ENCODE data around the gene JUN. TPM values are rescaled to one million over a fixed set of nuclear protein-coding genes. Genes with fewer than 3 reads are reported as not detected.

The JUN gene
- polyA plus RNA-seq, 1 of the 3 experiments (the other 2 are of a cell fraction), result 66.5 TPM

DNA sequence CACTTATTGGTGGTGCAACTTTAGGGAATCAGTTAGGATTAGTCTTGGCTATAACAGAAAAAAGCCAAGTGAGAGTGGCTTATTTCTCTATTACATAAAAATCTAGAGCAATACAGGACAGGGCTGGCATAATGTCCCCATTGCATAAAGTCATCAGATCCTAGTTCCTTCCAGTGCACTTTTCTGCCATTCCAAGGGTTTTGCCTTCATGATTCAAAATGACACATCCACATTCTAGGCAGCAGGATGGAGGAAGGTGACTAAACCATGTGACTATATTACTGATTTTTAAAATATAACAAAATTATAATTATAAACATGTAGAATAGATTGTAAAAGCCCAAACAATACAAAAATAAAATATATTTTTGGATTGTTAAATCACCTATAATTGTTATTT lies 18.8 kb downstream of the JUN start:
- H3K4me1 ChIP-seq (ENCODE audit: control insufficient read depth in 1 of 2, insufficient read depth in 2 of 2, low read depth in 1 of 2, low read length in 1 of 2), result peaks cover 0 to 41% of the 10 kb centered on the region in 2 experiments
- no peak for DNase-seq
- no peaks in the 10 kb centered on the region for H3K36me3 ChIP-seq (replicated peaks in 1 of 2; ENCODE audit: control insufficient read depth in 1 of 2, insufficient read depth in 2 of 2, low read length in 1 of 2)
- H3K4me2 ChIP-seq, result peak overlapping the region; percentile 70
- H2AFZ ChIP-seq (ENCODE audit: low read depth), result no peak overlapping the region; the same call in 1 of the 2 replicates
- H4K20me1 ChIP-seq (ENCODE audit: insufficient read depth), result no peaks in the 10 kb centered on the region
- no peaks in the 10 kb centered on the region for H3K9me2 ChIP-seq
- H3K9me3 ChIP-seq, result no peaks in the 10 kb centered on the region
- H3K9ac ChIP-seq, result peak overlapping the region; percentile 86
- peak overlapping the region; percentile 68 to 99; a peak in 3 of 4 replicates for H3K27ac ChIP-seq (ENCODE audit: low read depth in 2 of 2, low read length in 1 of 2)
- POLR2A ChIA-PET, result no interaction called here
- no peaks in the 10 kb centered on the region for H3K79me2 ChIP-seq (ENCODE audit: insufficient read depth)
- H3F3A ChIP-seq (replicated peaks; ENCODE audit: insufficient read depth), result peaks cover 52% of the 10 kb centered on the region
- H3K4me3 ChIP-seq (ENCODE audit: low read depth in 2 of 2, low read length in 1 of 2), result no peak overlapping the region
- H3K27me3 ChIP-seq (ENCODE audit: insufficient read depth), result no peaks in the 10 kb centered on the region
- CTCF ChIA-PET, result no interaction called here
- TF ChIP-seq POLR2AphosphoS5 (IDR thresholded peaks at IDR 0.05; ENCODE audit: low read depth, low read length) (no peak), TCF12 (IDR thresholded peaks at IDR 0.05) (no peak), MAX (IDR thresholded peaks at IDR 0.05; ENCODE audit: low read depth) (0 out of 2 replicates have a peak, but pooled peaks have one; percentile 17), GATA2 (CRISPR knock-in tag; IDR thresholded peaks at IDR 0.05) (no peak), TAF1 (IDR thresholded peaks at IDR 0.05; ENCODE audit: borderline replicate concordance, low read depth, low read length) (no peak), FOSL2 (IDR thresholded peaks at IDR 0.05; ENCODE audit: borderline replicate concordance, low read depth) (peak; percentile 8; the same call in 1 of the 2 replicates)
- TF ChIP-seq, protein P1, sequence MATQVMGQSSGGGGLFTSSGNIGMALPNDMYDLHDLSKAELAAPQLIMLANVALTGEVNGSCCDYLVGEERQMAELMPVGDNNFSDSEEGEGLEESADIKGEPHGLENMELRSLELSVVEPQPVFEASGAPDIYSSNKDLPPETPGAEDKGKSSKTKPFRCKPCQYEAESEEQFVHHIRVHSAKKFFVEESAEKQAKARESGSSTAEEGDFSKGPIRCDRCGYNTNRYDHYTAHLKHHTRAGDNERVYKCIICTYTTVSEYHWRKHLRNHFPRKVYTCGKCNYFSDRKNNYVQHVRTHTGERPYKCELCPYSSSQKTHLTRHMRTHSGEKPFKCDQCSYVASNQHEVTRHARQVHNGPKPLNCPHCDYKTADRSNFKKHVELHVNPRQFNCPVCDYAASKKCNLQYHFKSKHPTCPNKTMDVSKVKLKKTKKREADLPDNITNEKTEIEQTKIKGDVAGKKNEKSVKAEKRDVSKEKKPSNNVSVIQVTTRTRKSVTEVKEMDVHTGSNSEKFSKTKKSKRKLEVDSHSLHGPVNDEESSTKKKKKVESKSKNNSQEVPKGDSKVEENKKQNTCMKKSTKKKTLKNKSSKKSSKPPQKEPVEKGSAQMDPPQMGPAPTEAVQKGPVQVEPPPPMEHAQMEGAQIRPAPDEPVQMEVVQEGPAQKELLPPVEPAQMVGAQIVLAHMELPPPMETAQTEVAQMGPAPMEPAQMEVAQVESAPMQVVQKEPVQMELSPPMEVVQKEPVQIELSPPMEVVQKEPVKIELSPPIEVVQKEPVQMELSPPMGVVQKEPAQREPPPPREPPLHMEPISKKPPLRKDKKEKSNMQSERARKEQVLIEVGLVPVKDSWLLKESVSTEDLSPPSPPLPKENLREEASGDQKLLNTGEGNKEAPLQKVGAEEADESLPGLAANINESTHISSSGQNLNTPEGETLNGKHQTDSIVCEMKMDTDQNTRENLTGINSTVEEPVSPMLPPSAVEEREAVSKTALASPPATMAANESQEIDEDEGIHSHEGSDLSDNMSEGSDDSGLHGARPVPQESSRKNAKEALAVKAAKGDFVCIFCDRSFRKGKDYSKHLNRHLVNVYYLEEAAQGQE (IDR thresholded peaks at IDR 0.05; ENCODE audit: low read depth, low read length), result no peak

DNA sequence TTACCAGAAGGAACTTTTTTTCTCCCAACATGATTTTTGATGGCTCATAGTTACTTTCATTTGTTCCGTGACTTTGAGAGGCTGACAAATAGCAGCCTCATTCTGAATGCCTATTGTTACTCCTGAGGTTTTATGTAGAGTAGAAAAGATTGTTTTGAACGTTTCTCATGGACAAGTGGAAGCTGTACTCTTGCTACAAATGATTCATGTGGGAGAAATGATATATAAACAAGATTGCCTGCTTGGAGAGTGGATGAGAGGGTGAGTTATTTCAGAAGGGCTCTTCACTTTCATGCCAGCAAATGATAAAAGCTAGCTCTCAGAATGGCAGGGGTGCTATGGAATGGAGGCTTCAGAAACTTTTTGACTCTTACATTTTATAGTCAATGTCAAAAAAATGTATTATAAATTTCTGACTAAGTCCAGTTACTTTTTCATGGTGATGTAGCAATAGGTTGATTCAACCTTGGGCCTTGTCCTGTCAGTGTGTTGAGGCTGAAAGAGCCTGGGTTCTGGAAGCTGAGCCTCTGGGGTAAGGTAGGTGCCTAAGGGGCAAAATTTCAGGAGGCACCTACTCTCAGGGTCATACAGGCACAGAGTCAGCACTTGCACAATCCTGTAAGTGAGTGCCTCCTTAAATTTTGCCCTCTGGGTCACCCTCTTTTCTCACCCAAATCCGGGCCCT lies 19.4 kb downstream of the JUN start:
- WGBS (ENCODE audit: low lambda C conversion rate), result 39% methylated on average over 3 of the region's 3 CpGs
- Histone ChIP-seq H3K9me3 (no peaks in the 10 kb centered on the region), H3F3A (replicated peaks; ENCODE audit: insufficient read depth) (peaks cover 48% of the 10 kb centered on the region), H3K36me3 (replicated peaks in 1 of 2; ENCODE audit: control insufficient read depth in 1 of 2, insufficient read depth in 2 of 2, low read length in 1 of 2) (no peaks in the 10 kb centered on the region), H3K4me1 (ENCODE audit: control insufficient read depth in 1 of 2, insufficient read depth in 2 of 2, low read depth in 1 of 2, low read length in 1 of 2) (peaks cover 0 to 41% of the 10 kb centered on the region in 2 experiments), H3K4me2 (peak overlapping the region; percentile 77), H3K9ac (peak overlapping the region; percentile 86), H3K79me2 (ENCODE audit: insufficient read depth) (no peaks in the 10 kb centered on the region), H3K27ac (ENCODE audit: low read depth in 2 of 2, low read length in 1 of 2) (peak overlapping the region; percentile 68 to 99; a peak in 3 of 4 replicates), H3K9me2 (no peaks in the 10 kb centered on the region), H2AFZ (ENCODE audit: low read depth) (no peak overlapping the region; the same call in 1 of the 2 replicates), H3K27me3 (ENCODE audit: insufficient read depth) (no peaks in the 10 kb centered on the region), H4K20me1 (ENCODE audit: insufficient read depth) (no peaks in the 10 kb centered on the region), H3K4me3 (ENCODE audit: low read depth in 2 of 2, low read length in 1 of 2) (0 out of 4 replicates have a peak overlapping the region, but pooled peaks of 1 of the 2 experiments have one; percentile 35)
- no peak for DNase-seq
- CTCF ChIA-PET, result no interaction called here
- POLR2A ChIA-PET, result no interaction called here
- TF ChIP-seq FOSL2 (IDR thresholded peaks at IDR 0.05; ENCODE audit: borderline replicate concordance, low read depth) (peak; percentile 77), MXI1 (IDR thresholded peaks at IDR 0.05; ENCODE audit: low read depth, low read length) (no peak), ELF1 (IDR thresholded peaks at IDR 0.05) (no peak), IRF3 (IDR thresholded peaks at IDR 0.05; ENCODE audit: low read depth, low read length) (no peak), SMC3 (IDR thresholded peaks at IDR 0.05; ENCODE audit: low read depth, low read length) (no peak), GABPA (IDR thresholded peaks at IDR 0.05; ENCODE audit: low read depth) (no peak), MEF2A (IDR thresholded peaks at IDR 0.05; ENCODE audit: borderline replicate concordance, low read depth) (no peak), POLR2AphosphoS5 (IDR thresholded peaks at IDR 0.05; ENCODE audit: low read depth, low read length) (peak; percentile 70; the same call in 1 of the 2 replicates), JUND (IDR thresholded peaks at IDR 0.05) (peak; percentile 81), TCF12 (IDR thresholded peaks at IDR 0.05) (peak; percentile 85), CHD2 (IDR thresholded peaks at IDR 0.05; ENCODE audit: low read length, partially characterized antibody) (no peak), RAD21 (IDR thresholded peaks at IDR 0.05; ENCODE audit: low read length) (no peak), USF1 (IDR thresholded peaks at IDR 0.05; ENCODE audit: borderline replicate concordance, low read depth) (no peak)
- TF ChIP-seq, protein P2, sequence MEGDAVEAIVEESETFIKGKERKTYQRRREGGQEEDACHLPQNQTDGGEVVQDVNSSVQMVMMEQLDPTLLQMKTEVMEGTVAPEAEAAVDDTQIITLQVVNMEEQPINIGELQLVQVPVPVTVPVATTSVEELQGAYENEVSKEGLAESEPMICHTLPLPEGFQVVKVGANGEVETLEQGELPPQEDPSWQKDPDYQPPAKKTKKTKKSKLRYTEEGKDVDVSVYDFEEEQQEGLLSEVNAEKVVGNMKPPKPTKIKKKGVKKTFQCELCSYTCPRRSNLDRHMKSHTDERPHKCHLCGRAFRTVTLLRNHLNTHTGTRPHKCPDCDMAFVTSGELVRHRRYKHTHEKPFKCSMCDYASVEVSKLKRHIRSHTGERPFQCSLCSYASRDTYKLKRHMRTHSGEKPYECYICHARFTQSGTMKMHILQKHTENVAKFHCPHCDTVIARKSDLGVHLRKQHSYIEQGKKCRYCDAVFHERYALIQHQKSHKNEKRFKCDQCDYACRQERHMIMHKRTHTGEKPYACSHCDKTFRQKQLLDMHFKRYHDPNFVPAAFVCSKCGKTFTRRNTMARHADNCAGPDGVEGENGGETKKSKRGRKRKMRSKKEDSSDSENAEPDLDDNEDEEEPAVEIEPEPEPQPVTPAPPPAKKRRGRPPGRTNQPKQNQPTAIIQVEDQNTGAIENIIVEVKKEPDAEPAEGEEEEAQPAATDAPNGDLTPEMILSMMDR (IDR thresholded peaks at IDR 0.05), result no peak
- TF ChIP-seq, protein P3, sequence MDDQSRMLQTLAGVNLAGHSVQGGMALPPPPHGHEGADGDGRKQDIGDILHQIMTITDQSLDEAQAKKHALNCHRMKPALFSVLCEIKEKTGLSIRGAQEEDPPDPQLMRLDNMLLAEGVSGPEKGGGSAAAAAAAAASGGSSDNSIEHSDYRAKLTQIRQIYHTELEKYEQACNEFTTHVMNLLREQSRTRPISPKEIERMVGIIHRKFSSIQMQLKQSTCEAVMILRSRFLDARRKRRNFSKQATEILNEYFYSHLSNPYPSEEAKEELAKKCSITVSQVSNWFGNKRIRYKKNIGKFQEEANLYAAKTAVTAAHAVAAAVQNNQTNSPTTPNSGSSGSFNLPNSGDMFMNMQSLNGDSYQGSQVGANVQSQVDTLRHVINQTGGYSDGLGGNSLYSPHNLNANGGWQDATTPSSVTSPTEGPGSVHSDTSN (IDR thresholded peaks at IDR 0.05), result peak; percentile 74

All from SK-N-SH (cell line).